HG03097 (cell line): Measurements from ENCODE around the gene NME5.
"Not testable (repeated sequence)": the region's sequence is repeated elsewhere in the genome, so short reads cannot be mapped to it uniquely, and the experiment has no call there.

Source experiments
- ATAC-seq: cut with Tn5 transposase; IDR thresholded peaks from one replicate; pipeline ENCODE4 v1.9.1; 2021; ENCODE audit not compliant: unreplicated experiment, low FRiP score

NME5 gene

GRCh38 chr5:138138949-138139780, at the start of gene NME5:
TSS of gene NME5 (minus strand) at chr5:138139428. CDS start at chr5:138138780, 648 bp downstream.
- ATAC-seq, result no peak

GRCh38 chr5:138188626-138189025, 49.4 kb upstream of the NME5 start:
- no peak for ATAC-seq

- ATAC-seq, result no peak
Observed at GRCh38 chr5:138186002-138186447, 46.8 kb upstream of the NME5 start.

- ATAC-seq, result no peak
Observed at GRCh38 chr5:138182808-138183207, 43.6 kb upstream of the NME5 start.

- no peak for ATAC-seq
Observed at GRCh38 chr5:138180841-138181240, 41.6 kb upstream of the NME5 start.

- no peak for ATAC-seq
Observed at GRCh38 chr5:138180183-138180782, 41.1 kb upstream of the NME5 start.

- ATAC-seq, result no peak
Observed at GRCh38 chr5:138179277-138179857, 40.1 kb upstream of the NME5 start.

GRCh38 chr5:138178516-138179276, 39.5 kb upstream of the NME5 start, which contains the start of the genes BRD8 and KIF20A:
TSS of gene BRD8 (minus strand) at chr5:138178630. CDS start at chr5:138178614, 16 bp downstream.
TSS of gene KIF20A (plus strand) at chr5:138179112. CDS start at chr5:138179681, 569 bp downstream.
- ATAC-seq, result peak; percentile 83

GRCh38 chr5:138177941-138178515, 38.8 kb upstream of the NME5 start:
- no peak for ATAC-seq

GRCh38 chr5:138170299-138170698, 31.1 kb upstream of the NME5 start:
- ATAC-seq, result no peak

GRCh38 chr5:138169124-138169523, 29.9 kb upstream of the NME5 start:
- ATAC-seq, result no peak

GRCh38 chr5:138163721-138164120, 24.5 kb upstream of the NME5 start:
- no peak for ATAC-seq

GRCh38 chr5:138160706-138161105, 21.5 kb upstream of the NME5 start:
- no peak for ATAC-seq

GRCh38 chr5:138159666-138160065, 20.4 kb upstream of the NME5 start:
- ATAC-seq, result no peak

GRCh38 chr5:138157626-138158025, 18.4 kb upstream of the NME5 start:
- no peak for ATAC-seq

GRCh38 chr5:138155977-138156376, 16.7 kb upstream of the NME5 start:
- not testable (repeated sequence) for ATAC-seq

- no peak for ATAC-seq
Observed at GRCh38 chr5:138149530-138149929, 10.3 kb upstream of the NME5 start.

GRCh38 chr5:138148811-138149210, 9.6 kb upstream of the NME5 start:
- ATAC-seq, result no peak

GRCh38 chr5:138143578-138143977, 4.3 kb upstream of the NME5 start:
- ATAC-seq, result not testable (repeated sequence)

- ATAC-seq, result no peak
Observed at GRCh38 chr5:138141734-138142133, 2.5 kb upstream of the NME5 start.
